IgD-negative memory B cell (primary cell): ENCODE results near the gene CAPN11. TPM values are rescaled to one million over a fixed set of nuclear protein-coding genes. Genes with fewer than 3 reads are reported as not detected.
"Not testable (repeated sequence)": the region's sequence is repeated elsewhere in the genome, so short reads cannot be mapped to it uniquely, and the experiment has no call there.

ENCODE experiments used
- H3K27ac Mint-ChIP-seq, 3 donors: one replicate each; pipeline ENCODE4 v1.8.0; 2020 to 2022; ENCODE audit warnings: mild to moderate bottlenecking in 3 of 3, mixed read lengths in 3 of 3, moderate library complexity in 1 of 3
- H3K27me3 Mint-ChIP-seq: one replicate; pipeline ENCODE4 v1.8.0; 2021; ENCODE audit warnings: mixed read lengths
- H3K36me3 Mint-ChIP-seq: one replicate; pipeline ENCODE4 v1.8.0; 2020; ENCODE audit warnings: mild to moderate bottlenecking, mixed read lengths
- H3K4me1 Mint-ChIP-seq, 3 donors: one replicate each; pipeline ENCODE4 v1.8.0; 2020 to 2022; ENCODE audit warnings: mixed read lengths in 3 of 3, mild to moderate bottlenecking in 1 of 3
- H3K4me3 Mint-ChIP-seq, 4 donors: one replicate each; pipeline ENCODE4 v1.8.0; 2020 to 2022; ENCODE audit warnings: mild to moderate bottlenecking in 4 of 4, mixed read lengths in 4 of 4, moderate library complexity in 3 of 4
- H3K9me3 Mint-ChIP-seq, 3 donors: one replicate each; pipeline ENCODE4 v1.8.0; 2020 to 2021; ENCODE audit warnings: mixed read lengths in 3 of 3, mild to moderate bottlenecking in 1 of 3
- polyA plus RNA-seq: library from polyadenylated mRNA; unstranded; fragments of 300-500 nt; fragmentation: Illumina TruSeq; gene quantifications from one replicate; pipeline ENCODE4 v1.2.3, GENCODE V29; 2021

Gene CAPN11
- polyA plus RNA-seq, 1 donor from 2014 or later = not detected

- no peaks in the 10 kb centered on the region for H3K9me3 Mint-ChIP-seq
- peaks cover 0 to 9% (median 9%) of the 10 kb centered on the region in 3 donors for H3K4me1 Mint-ChIP-seq
- peaks cover 2% of the 10 kb centered on the region for H3K36me3 Mint-ChIP-seq
- no peak overlapping the region for H3K4me3 Mint-ChIP-seq
- no peak overlapping the region for H3K27ac Mint-ChIP-seq
- peaks cover 3% of the 10 kb centered on the region for H3K27me3 Mint-ChIP-seq
Observed at GRCh38 chr6:44226368-44227147, 67.9 kb downstream of the CAPN11 start.

GRCh38 chr6:44227148-44227793 is 68.7 kb downstream of the CAPN11 start:
- peaks cover 2% of the 10 kb centered on the region for H3K36me3 Mint-ChIP-seq
- H3K27ac Mint-ChIP-seq = peak overlapping the region in 1 of 3 donors; percentile 39
- peaks cover 3% of the 10 kb centered on the region for H3K27me3 Mint-ChIP-seq
- no peak overlapping the region for H3K4me3 Mint-ChIP-seq
- H3K9me3 Mint-ChIP-seq = no peaks in the 10 kb centered on the region
- H3K4me1 Mint-ChIP-seq = peaks cover 0 to 9% (median 8%) of the 10 kb centered on the region in 3 donors

GRCh38 chr6:44228031-44228430 is 69.4 kb downstream of the CAPN11 start:
- Mint-ChIP-seq H3K9me3 (no peaks in the 10 kb centered on the region), H3K36me3 (peaks cover 2% of the 10 kb centered on the region), H3K4me1 (peaks cover 0 to 5% (median 5%) of the 10 kb centered on the region in 3 donors), H3K4me3 (no peak overlapping the region), H3K27me3 (peaks cover under 1% of the 10 kb centered on the region), H3K27ac (no peak overlapping the region)

GRCh38 chr6:44228433-44228832 is 69.8 kb downstream of the CAPN11 start:
- no peak overlapping the region for H3K27ac Mint-ChIP-seq
- H3K4me3 Mint-ChIP-seq = no peak overlapping the region
- peaks cover 2% of the 10 kb centered on the region for H3K36me3 Mint-ChIP-seq
- no peaks in the 10 kb centered on the region for H3K27me3 Mint-ChIP-seq
- no peaks in the 10 kb centered on the region for H3K9me3 Mint-ChIP-seq
- H3K4me1 Mint-ChIP-seq = peaks cover 0 to 5% (median 5%) of the 10 kb centered on the region in 3 donors

- H3K4me1 Mint-ChIP-seq = peaks cover 0 to 5% (median 5%) of the 10 kb centered on the region in 3 donors
- H3K9me3 Mint-ChIP-seq = no peaks in the 10 kb centered on the region
- no peak overlapping the region for H3K27ac Mint-ChIP-seq
- H3K36me3 Mint-ChIP-seq = peaks cover 2% of the 10 kb centered on the region
- H3K4me3 Mint-ChIP-seq = no peak overlapping the region
- H3K27me3 Mint-ChIP-seq = no peaks in the 10 kb centered on the region
Observed at GRCh38 chr6:44228836-44229235, 70.2 kb downstream of the CAPN11 start.

- Mint-ChIP-seq H3K4me1 (peaks cover 0 to 2% (median under 1%) of the 10 kb centered on the region in 3 donors), H3K4me3 (no peak overlapping the region)
Observed at GRCh38 chr6:44229376-44230033, 70.9 kb downstream of the CAPN11 start.

GRCh38 chr6:44230034-44230675 is 71.5 kb downstream of the CAPN11 start:
- H3K36me3 Mint-ChIP-seq = peaks cover 2% of the 10 kb centered on the region
- H3K27me3 Mint-ChIP-seq = no peaks in the 10 kb centered on the region
- peak overlapping the region in 1 of 4 donors; percentile 20 for H3K4me3 Mint-ChIP-seq
- H3K4me1 Mint-ChIP-seq = no peaks in the 10 kb centered on the region
- H3K9me3 Mint-ChIP-seq = no peaks in the 10 kb centered on the region
- no peak overlapping the region for H3K27ac Mint-ChIP-seq

More at GRCh38 chr6:44229376-44230033, 70.9 kb downstream of the CAPN11 start:
- Mint-ChIP-seq H3K36me3 (peaks cover 2% of the 10 kb centered on the region), H3K27ac (peak overlapping the region in 1 of 3 donors; percentile 31), H3K27me3 (no peaks in the 10 kb centered on the region), H3K9me3 (no peaks in the 10 kb centered on the region)

- H3K9me3 Mint-ChIP-seq, H3K27ac Mint-ChIP-seq, H3K27me3 Mint-ChIP-seq, H3K4me1 Mint-ChIP-seq, H3K36me3 Mint-ChIP-seq, H3K4me3 Mint-ChIP-seq: not testable (repeated sequence)
Observed at GRCh38 chr6:44231426-44231825, 72.8 kb downstream of the CAPN11 start.

- Mint-ChIP-seq H3K36me3 (peaks cover 2% of the 10 kb centered on the region), H3K27ac (no peak overlapping the region), H3K9me3 (no peaks in the 10 kb centered on the region), H3K27me3 (no peaks in the 10 kb centered on the region), H3K4me3 (no peak overlapping the region), H3K4me1 (peaks cover 0 to 4% (median 3%) of the 10 kb centered on the region in 3 donors)
Observed at GRCh38 chr6:44232676-44233566, 74.3 kb downstream of the CAPN11 start.

GRCh38 chr6:44233567-44234100 is 75.0 kb downstream of the CAPN11 start:
- Mint-ChIP-seq H3K4me3 (no peak overlapping the region), H3K4me1 (peaks cover 0 to 5% (median 3%) of the 10 kb centered on the region in 3 donors), H3K27me3 (no peaks in the 10 kb centered on the region), H3K9me3 (no peaks in the 10 kb centered on the region), H3K27ac (peak overlapping the region in 1 of 3 donors; percentile 25), H3K36me3 (peaks cover 2% of the 10 kb centered on the region)

Other genes starting within 250 kb of the CAPN11 start
- gene MRPL14, start 31.4 kb upstream of the CAPN11 start, polyA plus RNA-seq = 70.6 TPM
- gene TMEM63B, start 31.3 kb upstream of the CAPN11 start, polyA plus RNA-seq = 2.8 TPM
- not detected for gene MYMX, start 58.1 kb downstream of the CAPN11 start, polyA plus RNA-seq
- 5.4 TPM for gene SLC29A1, start 64.8 kb downstream of the CAPN11 start, polyA plus RNA-seq
- gene HSP90AB1, start 88.3 kb downstream of the CAPN11 start, polyA plus RNA-seq = 435 TPM
- gene SLC35B2, start 98.7 kb downstream of the CAPN11 start, polyA plus RNA-seq = 42.6 TPM
- gene NFKBIE, start 106.7 kb downstream of the CAPN11 start, polyA plus RNA-seq = 23.5 TPM
- not detected for gene TMEM151B, start 111.6 kb downstream of the CAPN11 start, polyA plus RNA-seq
- gene AARS2, start 154.5 kb downstream of the CAPN11 start, polyA plus RNA-seq = 10.2 TPM
- gene SPATS1, start 183.8 kb downstream of the CAPN11 start, polyA plus RNA-seq = not detected
- gene CDC5L, start 228.9 kb downstream of the CAPN11 start, polyA plus RNA-seq = 16.0 TPM